IMR-90 (cell line): ENCODE measurements around the gene ZDHHC8.

Experiments
- CHD1 ChIP-seq: IDR thresholded peaks from 2 replicates; pipeline ENCODE4 v1.6.1; 2012; ENCODE audit warnings: low read depth, low read length, improper control_type of control experiment
- CTCF ChIP-seq: conservative IDR thresholded peaks from 2 replicates; pipeline ENCODE4 v1.5.1; 2012; ENCODE audit warnings: mild to moderate bottlenecking, low read depth, low read length, improper control_type of control experiment
- MAFK ChIP-seq: IDR thresholded peaks from 2 replicates; pipeline ENCODE4 v1.6.1; 2012; ENCODE audit warnings: low read depth, low read length, improper control_type of control experiment
- POLR2A ChIP-seq: IDR thresholded peaks from 2 replicates; pipeline ENCODE4 v1.6.1; 2012; ENCODE audit warnings: mild to moderate bottlenecking, low read depth, low read length
- RAD21 ChIP-seq: IDR thresholded peaks from 2 replicates; pipeline ENCODE4 v1.6.1; 2012; ENCODE audit warnings: low read length, improper control_type of control experiment
- RCOR1 ChIP-seq: IDR thresholded peaks from 2 replicates; pipeline ENCODE4 v1.6.1; 2012; ENCODE audit warnings: mild to moderate bottlenecking, low read length, improper control_type of control experiment; ENCODE audit not compliant: insufficient replicate concordance
- RFX5 ChIP-seq: IDR thresholded peaks from 2 replicates; pipeline ENCODE4 v1.8.0; 2012; ENCODE audit warnings: low read depth, mild to moderate bottlenecking, low read length, moderate library complexity

- TF ChIP-seq CTCF (no peak), RFX5 (no peak), RCOR1 (no peak), CHD1 (no peak), POLR2A (no peak), RAD21 (no peak), MAFK (no peak)
Measured at GRCh38 chr22:20173772-20174171, 42.2 kb downstream of the ZDHHC8 start.
